GM18499 (cell line): ENCODE results near the gene ADM.
A peak's percentile ranks its signal among the peaks of the same experiment; 100 is the strongest.

Experiments
- ATAC-seq: cut with Tn5 transposase; IDR thresholded peaks from one replicate; pipeline ENCODE4 v1.9.1; 2021; ENCODE audit warnings: moderate number of reproducible peaks; ENCODE audit not compliant: insufficient read depth, unreplicated experiment

The ADM gene

DNA sequence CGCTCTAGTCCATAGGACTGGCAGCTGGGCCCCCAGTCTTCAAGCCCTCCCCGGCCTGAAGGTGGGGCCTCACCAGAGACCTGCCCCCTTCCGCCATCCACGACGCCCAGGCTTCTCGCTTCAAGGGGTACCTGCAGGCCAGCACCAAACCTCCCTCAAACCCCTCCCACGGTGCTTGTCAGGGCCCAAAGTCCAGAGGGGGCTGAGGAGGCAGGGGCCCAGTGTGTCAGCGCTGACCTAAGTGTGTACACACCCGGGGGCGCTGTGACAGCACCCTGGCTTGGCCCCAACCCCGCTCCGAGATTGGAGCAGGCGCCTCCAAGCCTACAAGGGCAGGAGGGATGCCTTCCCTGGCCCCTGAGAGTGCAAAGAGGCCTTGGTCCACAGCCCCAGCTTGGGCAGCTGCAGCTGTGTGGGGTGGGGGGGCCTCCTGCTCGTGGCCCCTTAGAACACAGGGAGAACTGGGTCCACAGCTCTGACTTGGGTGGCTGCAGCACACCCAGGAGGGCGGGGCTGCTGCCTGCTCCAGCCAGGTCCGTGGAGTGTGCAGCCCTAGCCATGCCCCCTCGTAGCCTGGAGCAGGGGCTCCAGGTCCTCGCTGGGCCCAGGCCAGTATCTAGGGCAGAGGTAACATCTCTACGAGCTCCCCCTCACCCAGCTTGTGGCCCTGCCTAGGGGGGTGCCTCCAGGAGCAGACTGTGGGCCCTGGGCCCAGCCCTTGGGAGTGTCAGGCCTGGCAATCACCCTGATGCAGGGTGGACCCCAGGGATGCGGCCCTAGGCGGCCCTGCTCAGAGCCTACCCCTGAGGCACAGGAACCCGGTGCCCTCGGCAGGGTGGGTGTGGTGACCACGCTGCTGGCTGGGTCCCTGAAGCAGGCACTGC, 15.8 kb upstream of the ADM start:
- no peak for ATAC-seq

DNA sequence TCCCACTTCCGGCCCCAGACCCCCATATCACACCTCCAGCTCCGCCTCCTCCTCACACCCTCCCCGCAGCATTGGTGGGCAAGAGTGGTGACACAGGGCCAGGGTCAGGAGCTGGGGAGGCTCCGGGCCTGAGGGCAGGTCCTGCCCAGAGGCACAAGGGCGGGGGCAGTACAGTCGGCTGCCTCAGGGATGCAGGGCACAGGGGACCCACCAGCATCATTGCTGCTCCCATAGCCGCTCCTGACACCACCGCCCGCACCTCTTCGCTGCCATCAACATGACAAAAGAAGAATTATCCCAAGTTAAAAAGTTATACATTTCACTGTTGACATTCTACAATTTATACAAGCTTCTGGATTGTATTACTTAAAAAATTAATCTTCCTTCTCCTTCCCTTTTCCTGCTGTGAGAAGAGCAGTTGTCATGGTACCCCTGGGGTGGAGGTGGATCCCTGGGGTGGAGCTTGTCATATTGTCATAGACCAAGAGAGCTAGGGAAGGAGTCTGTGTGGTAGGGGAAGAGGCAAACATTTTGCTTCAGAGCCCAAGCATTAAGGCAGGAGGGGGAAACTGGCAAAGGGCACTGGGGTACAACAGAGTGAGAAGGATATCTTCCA, 15.0 kb upstream of the ADM start:
- ATAC-seq, result no peak

DNA sequence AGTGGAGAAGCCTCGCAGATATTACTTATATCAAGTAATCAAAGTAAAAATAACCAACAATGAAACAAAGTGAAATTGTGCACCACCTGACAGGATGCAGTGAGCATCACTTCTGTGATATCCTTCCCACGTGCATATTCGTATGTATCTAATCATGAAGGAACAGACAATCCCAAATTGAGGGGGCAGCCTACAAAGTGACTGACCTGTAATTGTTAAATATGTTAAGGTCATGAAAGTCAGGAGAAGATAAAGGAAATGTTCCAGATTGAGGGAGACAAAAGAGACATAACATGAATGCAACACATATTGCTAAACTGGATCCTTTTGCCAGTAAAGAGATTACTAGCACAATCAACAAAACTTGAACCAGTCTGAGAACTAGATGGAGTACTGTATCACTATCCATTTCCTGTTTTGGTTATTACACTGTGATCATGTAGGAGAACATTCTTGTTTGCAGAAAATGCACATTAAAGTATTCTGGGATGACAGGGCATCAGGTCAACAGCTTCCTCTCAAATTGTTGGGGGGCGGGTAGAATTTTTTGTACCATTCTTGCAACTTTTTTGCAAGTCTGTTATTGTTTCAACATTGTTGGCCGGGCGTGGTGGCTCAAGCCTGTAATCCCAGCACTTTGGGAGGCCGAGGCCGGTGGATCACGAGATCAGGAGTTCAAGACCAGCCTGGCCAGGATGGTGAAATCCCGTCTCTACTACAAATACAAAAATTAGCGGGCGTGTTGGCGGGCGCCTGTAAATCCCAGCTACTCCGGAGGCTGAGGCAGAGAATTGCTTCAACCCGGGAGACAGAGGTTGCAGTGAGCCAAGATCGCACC, 12.9 kb upstream of the ADM start:
- ATAC-seq, result no peak

DNA sequence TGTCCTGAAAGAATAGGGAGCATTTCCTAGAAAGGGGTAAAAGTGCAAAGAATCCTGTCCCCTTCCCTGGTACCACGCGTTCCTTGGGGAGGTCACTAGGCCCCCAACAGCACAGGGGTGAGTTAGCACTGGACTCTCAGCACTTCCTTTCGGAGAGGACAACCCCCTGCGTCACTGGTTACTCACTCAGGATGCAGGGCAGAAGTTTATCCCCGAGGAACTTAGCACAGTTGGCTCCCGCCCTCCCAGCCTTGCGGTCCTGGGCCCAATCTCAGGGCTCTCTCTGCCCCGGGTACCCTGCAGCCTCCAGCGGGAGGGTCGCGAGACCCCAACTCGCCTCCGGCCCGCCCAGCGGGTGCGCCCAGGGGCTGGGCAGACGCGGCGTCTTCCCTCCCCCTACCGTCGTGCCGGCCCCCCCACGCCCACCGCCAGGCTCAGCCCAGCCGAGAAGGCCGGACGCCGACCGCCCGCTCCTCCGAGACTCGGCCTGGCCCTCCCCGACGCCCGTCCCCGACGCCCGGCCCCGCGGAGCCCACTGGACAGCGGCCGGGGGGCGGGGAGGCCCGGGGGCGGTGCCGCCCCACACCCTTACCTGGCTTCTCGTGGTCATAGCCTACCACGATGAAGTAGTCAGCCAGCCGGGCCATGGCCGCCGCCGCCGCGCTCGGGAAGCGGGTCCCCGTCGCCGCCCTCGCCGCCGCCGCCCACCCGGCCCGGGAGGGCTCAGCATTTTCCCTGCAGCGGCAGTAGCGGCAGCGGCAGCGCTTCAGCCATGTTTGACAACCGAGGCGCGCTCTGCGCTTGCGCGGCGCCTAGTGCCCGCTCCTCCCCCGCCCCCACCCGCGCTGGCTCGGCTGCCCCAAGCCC, 11.2 kb upstream of the ADM start, which contains the start of gene SBF2:
TSS of gene SBF2 (minus strand) at position 797 of the 867 bp plus-strand sequence. CDS start at position 647, 150 bp downstream.
- ATAC-seq, result no peak

DNA sequence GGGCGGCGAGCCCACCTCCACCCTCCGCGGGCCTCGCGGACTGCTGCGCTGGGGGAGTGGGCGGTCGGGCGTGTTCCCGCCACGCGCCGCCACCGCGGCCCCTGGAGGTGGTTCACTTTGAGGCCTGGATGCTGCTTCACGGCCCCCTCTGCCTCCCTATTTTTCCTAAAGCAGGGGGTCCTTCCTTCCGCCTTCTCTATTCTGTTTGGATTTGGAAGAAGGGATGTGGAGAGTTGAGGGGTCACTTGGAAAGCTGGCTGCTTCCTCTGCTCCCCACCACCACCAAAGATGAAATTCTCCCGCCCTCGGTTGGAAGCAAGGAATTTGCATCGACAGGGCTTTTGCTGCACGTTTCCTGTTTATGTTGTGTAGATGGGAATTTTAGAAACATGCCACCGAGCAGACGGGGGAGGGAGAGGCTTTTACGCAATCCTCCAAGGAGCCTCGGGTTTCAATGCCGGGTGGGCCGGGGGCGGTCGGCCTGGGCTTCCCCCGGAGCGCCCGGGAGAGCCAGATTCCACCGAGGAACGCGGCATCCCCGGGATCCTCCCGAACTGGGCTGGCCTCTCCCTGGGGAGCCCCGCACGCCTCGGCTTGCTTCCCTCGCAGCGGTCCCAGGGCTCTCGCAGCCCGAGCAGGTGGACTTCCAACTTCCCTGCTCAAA, 10.5 kb upstream of the ADM start:
- ATAC-seq, result no peak

DNA sequence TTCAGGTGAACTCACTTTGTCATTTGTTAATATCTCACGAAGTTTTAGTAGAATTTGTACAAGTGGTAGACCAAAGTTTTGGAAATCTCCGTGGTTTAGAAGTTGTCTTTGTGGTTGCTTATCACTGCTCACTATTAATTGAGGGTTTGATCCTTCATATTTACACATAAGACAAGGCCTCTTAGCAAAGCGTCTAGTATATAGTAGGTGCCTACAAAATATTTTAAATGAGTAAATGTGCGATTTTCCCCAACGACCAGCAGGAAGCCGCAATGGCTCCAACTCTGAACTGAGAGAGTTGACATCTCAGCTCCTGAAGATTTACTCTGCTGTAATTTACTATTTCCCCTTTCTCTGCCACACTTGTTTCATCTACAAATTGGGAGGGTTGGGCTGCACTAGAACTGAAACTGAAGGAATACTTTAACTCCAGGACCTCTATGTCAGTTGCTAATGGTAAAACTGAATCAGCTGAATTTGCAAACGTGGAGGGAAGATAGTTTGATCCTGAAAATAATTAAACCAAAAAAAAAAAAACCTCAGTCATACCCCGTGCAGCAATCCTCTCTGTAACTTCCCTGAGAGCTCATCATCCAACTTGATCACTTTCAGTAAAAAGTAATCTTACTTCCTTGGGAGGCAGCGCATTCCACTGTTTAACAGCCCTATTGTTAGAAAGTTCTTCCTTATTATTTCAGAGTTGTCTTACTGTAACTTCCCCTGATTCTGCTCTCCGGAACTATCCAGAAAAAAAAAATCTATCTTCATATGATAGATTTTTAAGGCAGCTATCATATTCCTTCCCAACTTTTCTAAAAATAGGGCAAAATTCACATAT, 9.6 kb upstream of the ADM start:
- no peak for ATAC-seq

DNA sequence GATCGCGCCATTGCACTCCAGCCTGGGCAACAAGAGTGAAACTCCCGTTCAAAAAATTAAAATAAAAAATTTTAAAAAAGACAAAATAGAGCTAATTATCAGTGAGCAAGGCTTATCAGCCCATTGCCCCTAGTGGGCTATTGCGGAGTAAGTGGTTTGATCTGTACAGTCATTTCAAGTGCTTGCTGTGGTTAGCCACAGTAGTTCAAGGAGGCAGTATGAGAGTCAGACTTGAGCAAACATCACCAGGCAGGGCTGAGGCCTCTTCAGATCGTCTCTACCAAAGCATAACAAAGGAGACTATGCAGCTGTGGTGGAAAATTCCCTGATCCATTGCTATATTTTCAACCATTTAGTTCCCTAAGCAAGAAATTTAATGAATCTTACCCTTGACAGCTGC, 6.5 kb upstream of the ADM start:
- peak; percentile 94 for ATAC-seq

DNA sequence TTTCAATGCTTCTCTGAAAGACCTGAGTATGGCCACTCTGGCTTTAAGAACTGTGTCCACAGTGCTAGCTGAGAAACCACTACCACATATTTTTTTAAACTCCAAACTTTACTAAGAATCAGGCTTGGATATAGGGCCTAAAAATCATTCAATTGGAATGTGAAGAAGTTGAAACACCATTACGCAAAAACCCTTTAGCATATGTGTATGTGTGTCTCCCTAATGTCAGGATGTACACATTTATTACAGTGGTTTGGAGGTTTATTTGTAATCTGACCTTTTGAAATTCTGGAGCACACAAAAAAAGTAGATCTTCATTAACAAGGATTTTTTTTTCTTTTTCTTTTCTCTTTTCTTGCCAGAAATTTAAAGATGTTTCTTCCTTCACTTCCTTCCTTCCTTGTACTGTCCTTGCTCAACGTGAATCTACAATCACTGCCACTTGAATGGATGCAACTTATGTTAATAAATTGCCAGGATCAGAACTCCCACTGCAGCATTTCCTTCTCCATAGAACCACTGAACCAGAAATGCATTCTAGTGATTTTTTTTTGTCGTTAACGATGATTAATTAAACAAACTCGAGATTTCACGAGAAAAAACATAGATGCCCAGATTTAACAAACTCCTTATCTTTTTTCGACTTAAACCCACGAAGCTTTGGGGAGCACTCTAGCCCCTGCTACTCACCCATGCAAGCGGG, 3.1 kb upstream of the ADM start:
- ATAC-seq, result no peak

DNA sequence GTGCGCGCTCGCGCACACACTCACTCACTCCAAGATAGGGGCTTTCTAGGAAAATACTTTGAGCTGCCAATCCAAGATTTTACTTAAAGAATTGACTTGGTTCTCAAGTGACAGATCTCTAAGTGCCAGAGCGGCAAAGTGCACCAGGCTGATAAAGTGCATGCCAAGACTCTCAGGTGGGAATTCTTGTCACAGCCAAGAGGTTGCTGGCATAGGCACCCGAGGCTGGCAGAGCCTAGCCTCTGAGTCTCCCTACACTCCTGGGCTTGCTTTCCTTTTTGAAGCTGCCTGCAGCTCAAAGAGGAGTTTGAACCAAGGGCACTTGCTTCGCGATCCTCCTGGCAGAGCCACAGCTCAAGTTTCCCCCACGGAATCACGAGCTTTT, 2.5 kb upstream of the ADM start:
- no peak for ATAC-seq

DNA sequence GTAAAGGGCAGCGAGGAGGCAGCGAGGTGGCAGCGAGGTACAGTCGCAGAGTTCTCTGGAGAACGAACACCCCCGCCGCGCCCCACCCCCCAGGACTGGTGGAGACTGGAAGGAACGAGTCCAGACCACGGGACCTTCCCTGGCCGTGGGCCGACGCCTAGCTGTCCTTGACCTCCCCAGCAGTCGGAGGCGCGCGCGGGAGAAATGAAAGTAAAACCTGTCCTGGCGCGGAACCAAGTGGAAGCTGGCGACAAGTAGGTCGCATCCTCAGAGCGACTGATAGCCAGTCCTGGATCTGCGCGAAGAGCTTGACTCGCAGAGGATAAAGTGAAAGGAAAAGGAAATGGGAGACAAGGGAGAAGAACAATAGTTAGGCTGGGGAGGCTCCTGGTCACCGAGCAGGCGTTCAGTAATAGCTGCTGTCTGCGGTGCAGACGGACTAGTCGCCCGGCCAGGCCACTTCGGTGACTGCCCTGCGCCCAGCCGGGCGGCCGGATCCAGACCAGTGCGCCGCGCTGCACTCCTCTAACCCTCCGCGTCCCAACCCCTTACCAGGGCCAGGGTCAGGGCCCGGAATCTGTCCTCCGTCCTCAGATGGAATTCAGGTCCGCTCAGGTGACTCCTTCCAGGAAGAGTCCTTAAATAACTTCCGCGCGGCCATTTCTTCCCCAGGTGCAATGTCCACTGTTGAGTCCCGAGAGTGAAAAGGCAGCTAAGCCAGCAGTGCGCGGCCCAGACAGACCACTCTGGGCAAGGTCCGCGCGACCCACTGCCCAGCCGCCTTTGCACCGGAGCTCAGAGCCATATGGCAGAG, 1.9 kb upstream of the ADM start:
- no peak for ATAC-seq

DNA sequence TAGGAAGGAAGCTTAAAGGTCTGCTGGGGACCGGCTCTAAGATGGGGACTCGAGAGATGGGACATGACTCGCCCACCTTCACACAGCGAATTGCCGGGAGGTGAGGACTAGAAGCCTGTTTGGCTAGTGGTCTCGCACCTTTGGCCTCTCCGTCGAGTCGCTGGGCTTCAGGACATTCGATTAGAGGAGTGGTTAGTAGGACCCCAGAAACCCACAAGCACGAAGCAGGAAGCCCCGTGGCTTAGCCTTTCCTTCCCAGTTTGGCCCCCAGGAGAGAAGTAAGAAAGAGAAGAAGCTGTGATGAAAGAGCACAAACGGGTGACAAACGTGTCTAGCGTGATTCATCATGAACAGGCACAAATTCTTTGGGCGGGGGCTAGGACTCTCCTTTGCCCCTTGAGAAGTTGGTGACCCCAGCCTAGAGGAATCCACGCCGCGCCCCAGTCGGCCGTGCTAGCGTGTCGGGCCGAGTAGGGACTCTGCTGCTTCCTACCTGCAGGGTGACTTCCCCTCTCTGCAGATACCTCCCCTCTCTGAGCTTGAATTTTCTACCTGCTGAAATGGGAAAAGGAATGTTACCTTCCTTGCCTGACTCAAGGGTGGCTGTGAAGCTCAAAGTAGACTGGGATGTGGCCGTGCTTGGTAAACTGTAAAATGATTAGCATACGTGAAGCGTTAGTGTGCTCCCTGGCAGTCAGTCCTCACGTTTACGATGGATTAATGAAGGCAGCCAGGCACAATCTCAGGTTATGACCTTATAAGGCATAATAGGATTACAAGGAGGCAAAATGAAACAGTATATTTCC, 1.1 kb upstream of the ADM start:
- ATAC-seq, result no peak

DNA sequence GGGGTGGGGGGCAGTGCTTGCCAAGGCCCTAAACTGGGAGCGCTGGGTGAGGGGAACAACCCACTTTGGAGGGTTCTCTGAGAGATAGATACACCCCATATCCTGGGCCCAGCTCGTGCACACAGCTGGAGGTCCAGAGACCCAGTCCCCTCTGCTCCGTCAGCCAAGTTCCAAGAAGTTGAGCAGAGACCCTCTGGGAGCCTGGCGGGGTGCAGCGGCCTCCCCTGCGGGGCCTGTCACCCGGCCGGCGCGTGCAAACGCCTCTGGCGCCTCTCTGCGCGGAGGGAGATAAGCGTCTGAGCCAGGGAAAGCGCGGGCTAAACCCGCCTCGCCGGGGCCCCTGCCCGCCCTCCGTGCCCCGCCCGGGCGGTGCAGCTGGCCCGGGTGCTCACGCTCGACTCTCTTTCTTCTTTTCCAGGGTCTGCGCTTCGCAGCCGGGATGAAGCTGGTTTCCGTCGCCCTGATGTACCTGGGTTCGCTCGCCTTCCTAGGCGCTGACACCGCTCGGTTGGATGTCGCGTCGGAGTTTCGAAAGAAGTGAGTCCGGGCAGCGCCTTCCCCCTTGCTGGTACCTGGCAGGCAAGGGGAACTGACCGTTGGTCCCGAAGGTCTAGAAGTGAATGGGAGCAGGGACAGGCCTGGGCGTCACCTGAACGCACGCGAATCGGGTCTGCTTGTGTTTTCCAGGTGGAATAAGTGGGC, 540 bp downstream of the ADM start:
- ATAC-seq, result no peak

DNA sequence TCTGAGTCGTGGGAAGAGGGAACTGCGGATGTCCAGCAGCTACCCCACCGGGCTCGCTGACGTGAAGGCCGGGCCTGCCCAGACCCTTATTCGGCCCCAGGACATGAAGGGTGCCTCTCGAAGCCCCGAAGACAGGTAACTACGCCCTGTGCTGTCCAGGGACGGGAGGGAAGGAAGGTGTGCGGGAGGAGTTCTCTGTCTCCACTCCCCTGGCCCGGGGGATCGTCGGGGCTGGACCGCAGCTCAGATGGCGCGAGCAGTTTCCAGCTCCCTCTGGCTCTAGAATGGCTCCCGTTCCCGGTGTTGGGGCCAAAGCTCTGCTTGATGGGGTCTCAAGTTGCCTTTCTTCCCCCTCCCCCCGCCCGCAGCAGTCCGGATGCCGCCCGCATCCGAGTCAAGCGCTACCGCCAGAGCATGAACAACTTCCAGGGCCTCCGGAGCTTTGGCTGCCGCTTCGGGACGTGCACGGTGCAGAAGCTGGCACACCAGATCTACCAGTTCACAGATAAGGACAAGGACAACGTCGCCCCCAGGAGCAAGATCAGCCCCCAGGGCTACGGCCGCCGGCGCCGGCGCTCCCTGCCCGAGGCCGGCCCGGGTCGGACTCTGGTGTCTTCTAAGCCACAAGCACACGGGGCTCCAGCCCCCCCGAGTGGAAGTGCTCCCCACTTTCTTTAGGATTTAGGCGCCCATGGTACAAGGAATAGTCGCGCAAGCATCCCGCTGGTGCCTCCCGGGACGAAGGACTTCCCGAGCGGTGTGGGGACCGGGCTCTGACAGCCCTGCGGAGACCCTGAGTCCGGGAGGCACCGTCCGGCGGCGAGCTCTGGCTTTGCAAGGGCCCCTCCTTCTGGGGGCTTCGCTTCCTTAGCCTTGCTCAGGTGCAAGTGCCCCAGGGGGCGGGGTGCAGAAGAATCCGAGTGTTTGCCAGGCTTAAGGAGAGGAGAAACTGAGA, 1.4 kb downstream of the ADM start:
- ATAC-seq, result no peak

DNA sequence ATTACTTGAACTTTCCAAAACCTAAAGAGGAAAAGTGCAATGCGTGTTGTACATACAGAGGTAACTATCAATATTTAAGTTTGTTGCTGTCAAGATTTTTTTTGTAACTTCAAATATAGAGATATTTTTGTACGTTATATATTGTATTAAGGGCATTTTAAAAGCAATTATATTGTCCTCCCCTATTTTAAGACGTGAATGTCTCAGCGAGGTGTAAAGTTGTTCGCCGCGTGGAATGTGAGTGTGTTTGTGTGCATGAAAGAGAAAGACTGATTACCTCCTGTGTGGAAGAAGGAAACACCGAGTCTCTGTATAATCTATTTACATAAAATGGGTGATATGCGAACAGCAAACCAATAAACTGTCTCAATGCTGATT, 2.1 kb downstream of the ADM start:
- ATAC-seq, result no peak
